Astrocyte (in vitro differentiated cells and primary cell): ENCODE data around the gene PPP2R5D. TPM values are rescaled to one million over a fixed set of nuclear protein-coding genes. Genes with fewer than 3 reads are reported as not detected.

Experiments
- DNase-seq: peaks from one replicate; pipeline ENCODE4 v3.0.0-alpha.2; 2010; ENCODE audit warnings: low read depth
- FAIRE-seq: peaks from 2 replicates; lab custom pipeline; 2011; peaks lifted over from hg19 to GRCh38; lab: Jason Lieb, UNC
- H2AFZ ChIP-seq: 2 replicates; pipeline ENCODE4 v1.6.0; 2012; ENCODE audit warnings: low read depth, low read length, inconsistent platforms
- H3K27ac ChIP-seq: 2 replicates; pipeline ENCODE4 v1.5.1; 2011; ENCODE audit warnings: low read depth, low read length, inconsistent platforms
- H3K27me3 ChIP-seq: 2 replicates; pipeline ENCODE4 v1.6.0; 2011; ENCODE audit warnings: low read length, inconsistent platforms; ENCODE audit not compliant: insufficient read depth
- H3K36me3 ChIP-seq: 2 replicates; pipeline ENCODE4 v1.5.1; 2011; ENCODE audit warnings: low read length, inconsistent platforms; ENCODE audit not compliant: insufficient read depth
- H3K4me1 ChIP-seq: 2 replicates; pipeline ENCODE4 v1.5.1; 2011; ENCODE audit warnings: low read length, inconsistent platforms; ENCODE audit not compliant: insufficient read depth
- H3K4me2 ChIP-seq: 2 replicates; pipeline ENCODE4 v1.6.0; 2012; ENCODE audit warnings: low read length, inconsistent platforms
- H3K4me3 ChIP-seq: 2 replicates; pipeline ENCODE4 v1.5.1; 2011; ENCODE audit warnings: low read depth, mild to moderate bottlenecking, low read length, inconsistent platforms; ENCODE audit not compliant: insufficient read depth
- H3K79me2 ChIP-seq: 2 replicates; pipeline ENCODE4 v1.6.0; 2012; ENCODE audit warnings: mild to moderate bottlenecking, low read length, inconsistent platforms; ENCODE audit not compliant: insufficient read depth
- H3K9ac ChIP-seq: 2 replicates; pipeline ENCODE4 v1.6.0; 2012; ENCODE audit warnings: mild to moderate bottlenecking, low read length, inconsistent platforms
- H3K9me3 ChIP-seq: 2 replicates; pipeline ENCODE4 v1.5.1; 2012; ENCODE audit warnings: low read depth, mild to moderate bottlenecking, low read length, inconsistent platforms; ENCODE audit not compliant: insufficient read depth
- H4K20me1 ChIP-seq: 2 replicates; pipeline ENCODE4 v1.6.0; 2012; ENCODE audit warnings: low read length, inconsistent platforms; ENCODE audit not compliant: insufficient read depth
- H3K27ac Mint-ChIP-seq: one replicate; pipeline ENCODE4 v1.8.0; 2021; ENCODE audit warnings: mild to moderate bottlenecking, mixed read lengths; ENCODE audit not compliant: unreplicated experiment
- H3K27me3 Mint-ChIP-seq: one replicate; pipeline ENCODE4 v1.8.0; 2021; ENCODE audit warnings: low read depth, mixed read lengths; ENCODE audit not compliant: unreplicated experiment
- H3K36me3 Mint-ChIP-seq: one replicate; pipeline ENCODE4 v1.8.0; 2021; ENCODE audit warnings: low read depth, mixed read lengths; ENCODE audit not compliant: unreplicated experiment
- H3K4me1 Mint-ChIP-seq: one replicate; pipeline ENCODE4 v1.8.0; 2021; ENCODE audit warnings: low read depth, mixed read lengths; ENCODE audit not compliant: unreplicated experiment
- H3K4me3 Mint-ChIP-seq: one replicate; pipeline ENCODE4 v1.8.0; 2021; ENCODE audit warnings: mild to moderate bottlenecking, moderate library complexity, mixed read lengths; ENCODE audit not compliant: unreplicated experiment
- H3K9me3 Mint-ChIP-seq: one replicate; pipeline ENCODE4 v1.8.0; 2021; ENCODE audit warnings: mild to moderate bottlenecking, mixed read lengths; ENCODE audit not compliant: unreplicated experiment
- CTCF ChIP-seq: IDR thresholded peaks from 2 replicates; pipeline ENCODE4 v1.5.1; 2011; ENCODE audit warnings: low read depth, mild to moderate bottlenecking, inconsistent platforms, low read length, moderate library complexity; ENCODE audit not compliant: insufficient read depth
- EZH2 ChIP-seq: IDR thresholded peaks from 2 replicates; pipeline ENCODE4 v1.6.1; 2012; ENCODE audit warnings: mild to moderate bottlenecking, low read length, inconsistent platforms; ENCODE audit not compliant: insufficient read depth
- total RNA-seq: library from RNA; stranded (reverse); gene quantifications from 2 replicates; pipeline ENCODE4 v1.2.1, GENCODE V29; 2021

Gene PPP2R5D
- total RNA-seq, 1 donor from 2014 or later, result 53.0 TPM

GRCh38 chr6:42936398-42936797 is 48.0 kb upstream of the PPP2R5D start:
- no peaks in the 10 kb centered on the region for H3K27me3 Mint-ChIP-seq
- peaks cover 40% of the 10 kb centered on the region for H3K79me2 ChIP-seq
- H3K36me3 Mint-ChIP-seq, result peaks cover 23% of the 10 kb centered on the region

GRCh38 chr6:42937548-42938427 is 46.6 kb upstream of the PPP2R5D start:
- H3K27me3 Mint-ChIP-seq, result no peaks in the 10 kb centered on the region
- DNase-seq (no peak), FAIRE-seq (no peak)
- H3K27ac ChIP-seq, result no peak overlapping the region
- H3K4me2 ChIP-seq, result no peak overlapping the region
- peaks cover 27% of the 10 kb centered on the region for H3K79me2 ChIP-seq
- no peaks in the 10 kb centered on the region for H3K27me3 ChIP-seq
- H4K20me1 ChIP-seq, result peaks cover 22% of the 10 kb centered on the region
- no peak overlapping the region for H3K27ac Mint-ChIP-seq
- H3K4me3 ChIP-seq, result no peak overlapping the region
- H3K9ac ChIP-seq, result no peak overlapping the region
- no peak overlapping the region for H3K4me3 Mint-ChIP-seq
- H3K36me3 Mint-ChIP-seq, result peaks cover 23% of the 10 kb centered on the region
- TF ChIP-seq CTCF, result no peak
- no peak for TF ChIP-seq EZH2
- no peaks in the 10 kb centered on the region for H3K4me1 ChIP-seq
- H3K9me3 Mint-ChIP-seq, result no peaks in the 10 kb centered on the region
- H2AFZ ChIP-seq, result no peak overlapping the region
- H3K36me3 ChIP-seq, result peaks cover 21% of the 10 kb centered on the region
- no peaks in the 10 kb centered on the region for H3K4me1 Mint-ChIP-seq
- no peaks in the 10 kb centered on the region for H3K9me3 ChIP-seq

More at GRCh38 chr6:42936398-42936797, 48.0 kb upstream of the PPP2R5D start:
- FAIRE-seq (no peak), DNase-seq (no peak)
- H3K4me1 Mint-ChIP-seq, result peaks cover 4% of the 10 kb centered on the region
- no peak overlapping the region for H2AFZ ChIP-seq
- no peak overlapping the region for H3K9ac ChIP-seq
- no peak overlapping the region for H3K27ac Mint-ChIP-seq
- H3K4me3 ChIP-seq, result no peak overlapping the region
- no peaks in the 10 kb centered on the region for H3K9me3 Mint-ChIP-seq
- TF ChIP-seq CTCF, result no peak
- H3K4me3 Mint-ChIP-seq, result no peak overlapping the region
- H3K27me3 ChIP-seq, result no peaks in the 10 kb centered on the region
- no peak overlapping the region for H3K4me2 ChIP-seq
- peaks cover 1% of the 10 kb centered on the region for H3K4me1 ChIP-seq
- H4K20me1 ChIP-seq, result peaks cover 29% of the 10 kb centered on the region
- no peak overlapping the region for H3K27ac ChIP-seq
- peaks cover 20% of the 10 kb centered on the region for H3K36me3 ChIP-seq
- H3K9me3 ChIP-seq, result no peaks in the 10 kb centered on the region

GRCh38 chr6:42938428-42938796 is 46.0 kb upstream of the PPP2R5D start:
- TF ChIP-seq CTCF (no peak), EZH2 (no peak)
- Histone ChIP-seq H2AFZ (no peak overlapping the region), H3K4me3 (no peak overlapping the region), H3K4me1 (no peaks in the 10 kb centered on the region), H3K9ac (no peak overlapping the region), H3K36me3 (peaks cover 25% of the 10 kb centered on the region), H3K9me3 (no peaks in the 10 kb centered on the region), H3K27me3 (no peaks in the 10 kb centered on the region), H4K20me1 (peaks cover 19% of the 10 kb centered on the region), H3K79me2 (peaks cover 21% of the 10 kb centered on the region), H3K27ac (no peak overlapping the region), H3K4me2 (no peak overlapping the region)
- Mint-ChIP-seq H3K4me3 (no peak overlapping the region), H3K9me3 (no peaks in the 10 kb centered on the region), H3K27ac (no peak overlapping the region), H3K36me3 (peaks cover 21% of the 10 kb centered on the region), H3K27me3 (no peaks in the 10 kb centered on the region), H3K4me1 (no peaks in the 10 kb centered on the region)
- no peak for DNase-seq
- FAIRE-seq, result no peak
